ENCODE results near the gene APOBEC3H.

- TF ChIP-seq, protein P1, sequence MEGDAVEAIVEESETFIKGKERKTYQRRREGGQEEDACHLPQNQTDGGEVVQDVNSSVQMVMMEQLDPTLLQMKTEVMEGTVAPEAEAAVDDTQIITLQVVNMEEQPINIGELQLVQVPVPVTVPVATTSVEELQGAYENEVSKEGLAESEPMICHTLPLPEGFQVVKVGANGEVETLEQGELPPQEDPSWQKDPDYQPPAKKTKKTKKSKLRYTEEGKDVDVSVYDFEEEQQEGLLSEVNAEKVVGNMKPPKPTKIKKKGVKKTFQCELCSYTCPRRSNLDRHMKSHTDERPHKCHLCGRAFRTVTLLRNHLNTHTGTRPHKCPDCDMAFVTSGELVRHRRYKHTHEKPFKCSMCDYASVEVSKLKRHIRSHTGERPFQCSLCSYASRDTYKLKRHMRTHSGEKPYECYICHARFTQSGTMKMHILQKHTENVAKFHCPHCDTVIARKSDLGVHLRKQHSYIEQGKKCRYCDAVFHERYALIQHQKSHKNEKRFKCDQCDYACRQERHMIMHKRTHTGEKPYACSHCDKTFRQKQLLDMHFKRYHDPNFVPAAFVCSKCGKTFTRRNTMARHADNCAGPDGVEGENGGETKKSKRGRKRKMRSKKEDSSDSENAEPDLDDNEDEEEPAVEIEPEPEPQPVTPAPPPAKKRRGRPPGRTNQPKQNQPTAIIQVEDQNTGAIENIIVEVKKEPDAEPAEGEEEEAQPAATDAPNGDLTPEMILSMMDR (IDR thresholded peaks at IDR 0.05; ENCODE audit: low read length), result no peak
- TF ChIP-seq EZH2 (IDR thresholded peaks at IDR 0.05; ENCODE audit: borderline replicate concordance, low read length), result no peak
Observed at GRCh38 chr22:39087881-39088684, 9.0 kb upstream of the APOBEC3H start.
